K562 (cell line): Measurements from ENCODE around the gene TTLL12. TPM values are rescaled to one million over a fixed set of nuclear protein-coding genes. Genes with fewer than 3 reads are reported as not detected.

Source experiments
- DNMT1 ChIP-seq: fragments of 450-650 bp; IDR thresholded peaks from 2 replicates; pipeline ENCODE4 v1.6.1; 2016; ENCODE audit warnings: antibody characterized with exemption, mild to moderate bottlenecking
- FUS ChIP-seq: fragments of 200-400 bp; formaldehyde crosslinking; optimal IDR thresholded peaks from 2 replicates; pipeline ENCODE3; 2017; ENCODE audit warnings: low read depth, low read length
- MTF1 ChIP-seq: fragments of 250-450 bp; sonication (Bioruptor Pico); IDR thresholded peaks from 2 replicates; pipeline ENCODE4 v1.9.0; 2021; ENCODE audit warnings: moderate library complexity, mild to moderate bottlenecking, inconsistent platforms, borderline replicate concordance
- NR2C2 ChIP-seq, 2 experiments: fragments of 200-800 bp in 1 of 2; sonication (Bioruptor generic) in 1 of 2; sonication (generic) in 1 of 2; formaldehyde crosslinking in 1 of 2; IDR thresholded peaks; 2 replicates each; pipeline versions ENCODE4 v1.6.1 to v1.8.0; 2016 to 2022; ENCODE audit warnings: mild to moderate bottlenecking in 1 of 2, missing compliant biosample characterization in 1 of 2, missing genetic modification characterization in 1 of 2, missing genetic modification reagents in 1 of 2
- PHTF2 ChIP-seq: fragments of 250-450 bp; sonication (Bioruptor Pico); IDR thresholded peaks from 2 replicates; pipeline ENCODE4 v1.5.0; 2021; ENCODE audit warnings: mild to moderate bottlenecking
- RBBP5 ChIP-seq: fragments of 200-600 bp; sonication (generic); IDR thresholded peaks from 2 replicates; pipeline ENCODE4 v1.6.1; 2012; ENCODE audit warnings: borderline replicate concordance, mild to moderate bottlenecking, low read length, control low read depth, inconsistent platforms; ENCODE audit not compliant: insufficient read depth, poor library complexity, severe bottlenecking
- SIN3A ChIP-seq, 2 experiments: fragments of 150-350 bp in 1 of 2; IDR thresholded peaks; 2 replicates each; pipeline ENCODE4 v1.6.1; 2011 to 2016; ENCODE audit warnings: borderline replicate concordance in 2 of 2, low read depth in 2 of 2, low read length in 2 of 2, mild to moderate bottlenecking in 2 of 2, moderate library complexity in 2 of 2; ENCODE audit not compliant: control insufficient read depth in 1 of 2
- SLC30A9 ChIP-seq: fragments of 250-450 bp; sonication (Bioruptor Pico); IDR thresholded peaks from 2 replicates; pipeline ENCODE4 v1.8.0; 2022; ENCODE audit warnings: mild to moderate bottlenecking, moderate library complexity
- SPI1 ChIP-seq: IDR thresholded peaks from 2 replicates; pipeline ENCODE4 v1.6.1; 2011; ENCODE audit warnings: low read depth, low read length, control low read depth, borderline replicate concordance
- TAF7 ChIP-seq: fragments of 450-650 bp; IDR thresholded peaks from 2 replicates; pipeline ENCODE4 v1.6.1; 2016; ENCODE audit warnings: missing genetic modification characterization, missing compliant biosample characterization
- XRCC4 ChIP-seq: IDR thresholded peaks from one replicate; pipeline ENCODE4 v1.6.1; 2011; ENCODE audit not compliant: insufficient read depth, insufficient read length; ENCODE audit errors: extremely low read depth
- XRCC5 ChIP-seq: fragments of 200-400 bp; formaldehyde crosslinking; IDR thresholded peaks from 2 replicates; pipeline ENCODE4 v1.6.1; 2017; ENCODE audit warnings: low read depth, mild to moderate bottlenecking, low read length
- ZBTB1 ChIP-seq: sonication (generic); formaldehyde crosslinking; IDR thresholded peaks from 2 replicates; pipeline ENCODE4 v1.8.1; 2023; ENCODE audit warnings: missing genetic modification reagents, low read depth, mild to moderate bottlenecking, borderline replicate concordance
- ZKSCAN8 ChIP-seq: fragments of 200-800 bp; sonication (Bioruptor generic); IDR thresholded peaks from 2 replicates; pipeline ENCODE4 v1.6.1; 2016; ENCODE audit warnings: missing genetic modification characterization, missing compliant biosample characterization
- ZNF197 ChIP-seq: fragments of 200-800 bp; sonication (Bioruptor generic); IDR thresholded peaks from 2 replicates; pipeline ENCODE4 v1.6.1; 2016; ENCODE audit warnings: low read depth, missing genetic modification characterization, missing compliant biosample characterization
- ZNF444 ChIP-seq: fragments of 250-450 bp; sonication (Bioruptor Pico); IDR thresholded peaks from 2 replicates; pipeline ENCODE4 v1.4.0; 2020; ENCODE audit warnings: mild to moderate bottlenecking, moderate library complexity
- ZNF584 ChIP-seq: fragments of 200-800 bp; sonication (Bioruptor generic); IDR thresholded peaks from 2 replicates; pipeline ENCODE4 v1.6.1; 2016; ENCODE audit warnings: low read depth, mild to moderate bottlenecking, missing genetic modification characterization, missing compliant biosample characterization
- polyA plus RNA-seq, 8 experiments: library from polyadenylated mRNA; depleted of rRNA in 4 of 8; stranded (reverse) in 5 of 8; unstranded in 3 of 8; fragments of >200 nt; fragmentation: Nextera tagmentation in 2 of 8; fragmentation: Illumina TruSeq in 1 of 8; extraction: Ambion mirVana in 2 of 8; extraction: Trizol in 1 of 8; gene quantifications; 2 replicates each; pipeline versions ENCODE4 v1.2.1 to v1.2.3, GENCODE V29; 2011 to 2014; ENCODE audit warnings: inconsistent platforms in 1 of 8, missing spikeins in 1 of 8
- total RNA-seq, 7 experiments: library from RNA; depleted of rRNA in 6 of 7; stranded (reverse); fragments of >200 nt in 6 of 7; fragmentation: Illumina TruSeq in 2 of 7; extraction: Trizol in 2 of 7; gene quantifications; 2 replicates each; pipeline versions ENCODE4 v1.2.1 to v1.2.3, GENCODE V29; 2011 to 2021; ENCODE audit warnings: low replicate concordance in 1 of 7
- TF ChIP-seq, protein P1 (sequence below), 2 experiments: fragments of 450-650 bp in 1 of 2; sonication (generic) in 1 of 2; formaldehyde crosslinking in 1 of 2; IDR thresholded peaks; 2 replicates each; pipeline versions ENCODE4 v1.7.1 to v1.9.0; 2016 to 2022; ENCODE audit warnings: inconsistent platforms in 1 of 2, mild to moderate bottlenecking in 1 of 2, missing genetic modification reagents in 1 of 2

Gene TTLL12
- total and polyA plus RNA-seq, 9 of the 15 experiments (the other 6 are each of a cell fraction or from before 2014, with no cell fraction given): 1.3 to 128 (median 43.0) TPM

DNA sequence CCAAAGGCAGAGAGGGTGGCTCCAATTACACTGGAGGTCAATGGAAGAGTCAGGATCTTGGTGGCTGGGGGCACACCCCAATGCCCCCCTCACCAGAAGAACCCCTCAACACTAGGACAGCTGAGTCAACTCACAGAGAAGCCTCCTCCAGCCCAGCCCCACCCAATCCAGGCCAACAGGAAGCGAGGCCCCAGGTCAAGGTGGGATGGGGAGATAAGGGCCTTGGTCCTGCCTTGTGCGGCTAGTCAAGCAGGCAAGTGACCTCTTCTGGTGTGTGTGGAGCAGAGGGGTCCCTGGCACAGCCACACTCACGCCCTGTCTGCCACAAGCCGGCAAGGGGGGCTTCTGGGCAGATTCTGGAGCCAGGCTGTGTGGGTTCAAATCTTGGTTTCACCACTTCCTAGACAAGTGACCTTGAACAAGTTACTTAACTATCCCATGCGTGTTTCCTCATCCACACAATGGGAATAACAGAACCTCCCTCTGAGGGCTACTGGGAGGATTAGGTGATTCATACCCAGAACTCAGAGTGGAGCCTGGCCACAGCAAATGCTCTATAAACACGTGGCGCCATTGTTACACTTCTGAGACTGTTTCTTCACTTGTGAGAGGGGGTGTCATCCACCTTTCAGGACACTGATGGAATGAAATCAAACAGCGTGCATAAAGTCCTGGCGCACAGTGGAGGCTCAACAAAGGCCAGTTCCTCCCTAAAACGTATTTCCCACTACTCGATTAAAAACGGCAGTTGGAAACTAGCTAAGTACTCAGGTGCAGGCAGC lies 3.2 kb downstream of the TTLL12 start (continued):
- TF ChIP-seq NR2C2 (CRISPR knock-in tag; IDR thresholded peaks at IDR 0.05) (no peak), NR2C2 (tag; IDR thresholded peaks at IDR 0.05) (peak; percentile 77), ZBTB1 (CRISPR knock-in tag) (no peak), ZNF197 (no peak), DNMT1 (no peak), MTF1 (CRISPR knock-in tag) (no peak), SIN3A (IDR thresholded peaks at IDR 0.05; ENCODE audit: borderline replicate concordance in 2 of 2, control insufficient read depth in 1 of 2, low read depth in 2 of 2, low read length in 2 of 2) (no peak), SLC30A9 (CRISPR knock-in tag) (no peak), TAF7 (tag) (no peak), SPI1 (0 out of 2 replicates have a peak, but pooled peaks have one; percentile 19), RBBP5 (peak; percentile 20), ZNF444 (CRISPR knock-in tag) (no peak), ZKSCAN8 (CRISPR knock-in tag) (no peak), XRCC4 (no peak), PHTF2 (no peak), XRCC5 (0 out of 2 replicates have a peak, but pooled peaks have one; percentile 35), FUS (no peak), ZNF584 (CRISPR knock-in tag) (no peak)
- TF ChIP-seq, protein P1, sequence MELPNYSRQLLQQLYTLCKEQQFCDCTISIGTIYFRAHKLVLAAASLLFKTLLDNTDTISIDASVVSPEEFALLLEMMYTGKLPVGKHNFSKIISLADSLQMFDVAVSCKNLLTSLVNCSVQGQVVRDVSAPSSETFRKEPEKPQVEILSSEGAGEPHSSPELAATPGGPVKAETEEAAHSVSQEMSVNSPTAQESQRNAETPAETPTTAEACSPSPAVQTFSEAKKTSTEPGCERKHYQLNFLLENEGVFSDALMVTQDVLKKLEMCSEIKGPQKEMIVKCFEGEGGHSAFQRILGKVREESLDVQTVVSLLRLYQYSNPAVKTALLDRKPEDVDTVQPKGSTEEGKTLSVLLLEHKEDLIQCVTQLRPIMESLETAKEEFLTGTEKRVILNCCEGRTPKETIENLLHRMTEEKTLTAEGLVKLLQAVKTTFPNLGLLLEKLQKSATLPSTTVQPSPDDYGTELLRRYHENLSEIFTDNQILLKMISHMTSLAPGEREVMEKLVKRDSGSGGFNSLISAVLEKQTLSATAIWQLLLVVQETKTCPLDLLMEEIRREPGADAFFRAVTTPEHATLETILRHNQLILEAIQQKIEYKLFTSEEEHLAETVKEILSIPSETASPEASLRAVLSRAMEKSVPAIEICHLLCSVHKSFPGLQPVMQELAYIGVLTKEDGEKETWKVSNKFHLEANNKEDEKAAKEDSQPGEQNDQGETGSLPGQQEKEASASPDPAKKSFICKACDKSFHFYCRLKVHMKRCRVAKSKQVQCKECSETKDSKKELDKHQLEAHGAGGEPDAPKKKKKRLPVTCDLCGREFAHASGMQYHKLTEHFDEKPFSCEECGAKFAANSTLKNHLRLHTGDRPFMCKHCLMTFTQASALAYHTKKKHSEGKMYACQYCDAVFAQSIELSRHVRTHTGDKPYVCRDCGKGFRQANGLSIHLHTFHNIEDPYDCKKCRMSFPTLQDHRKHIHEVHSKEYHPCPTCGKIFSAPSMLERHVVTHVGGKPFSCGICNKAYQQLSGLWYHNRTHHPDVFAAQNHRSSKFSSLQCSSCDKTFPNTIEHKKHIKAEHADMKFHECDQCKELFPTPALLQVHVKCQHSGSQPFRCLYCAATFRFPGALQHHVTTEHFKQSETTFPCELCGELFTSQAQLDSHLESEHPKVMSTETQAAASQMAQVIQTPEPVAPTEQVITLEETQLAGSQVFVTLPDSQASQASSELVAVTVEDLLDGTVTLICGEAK (IDR thresholded peaks at IDR 0.05): 0 out of 2 replicates have a peak, but pooled peaks have one; percentile 17
- TF ChIP-seq, protein P1 (CRISPR knock-in tag; IDR thresholded peaks at IDR 0.05): no peak
